Neural crest cell (in vitro differentiated cells): ENCODE measurements around the gene GPRC5C. TPM values are rescaled to one million over a fixed set of nuclear protein-coding genes. Genes with fewer than 3 reads are reported as not detected.

ENCODE experiments used
- DNase-seq: peaks from one replicate; pipeline ENCODE4 v3.0.0; 2021; ENCODE audit warnings: low read depth, mixed read lengths, low spot score
- H3K27ac Mint-ChIP-seq: one replicate; pipeline ENCODE4 v1.8.0; 2021; ENCODE audit warnings: mild to moderate bottlenecking, mixed read lengths; ENCODE audit not compliant: unreplicated experiment
- H3K27me3 Mint-ChIP-seq: 2 replicates; pipeline ENCODE4 v1.8.0; 2021; ENCODE audit warnings: low read depth, mild to moderate bottlenecking, mixed read lengths
- H3K36me3 Mint-ChIP-seq: 2 replicates; pipeline ENCODE4 v1.8.0; 2021; ENCODE audit warnings: low read depth, mild to moderate bottlenecking, mixed read lengths
- H3K4me1 Mint-ChIP-seq: 2 replicates; pipeline ENCODE4 v1.8.0; 2021; ENCODE audit warnings: mixed read lengths
- H3K4me3 Mint-ChIP-seq: one replicate; pipeline ENCODE4 v1.8.0; 2021; ENCODE audit warnings: mild to moderate bottlenecking, mixed read lengths
- H3K9me3 Mint-ChIP-seq: 2 replicates; pipeline ENCODE4 v1.8.0; 2021; ENCODE audit warnings: mixed read lengths
- CTCF ChIP-seq: fragments of 200-600 bp; sonication (generic); conservative IDR thresholded peaks from 2 replicates; pipeline ENCODE4 v1.5.0; 2021; ENCODE audit warnings: antibody characterized with exemption, mild to moderate bottlenecking
- total RNA-seq: library from RNA; stranded (reverse); gene quantifications from 2 replicates; pipeline ENCODE4 v1.2.1, GENCODE V29; 2021

The GPRC5C gene
- total RNA-seq, 1 donor from 2014 or later: 4.6 TPM

GRCh38 chr17:74430706-74431567 lies 951 bp upstream of the GPRC5C start:
- Mint-ChIP-seq H3K36me3 (peaks cover 3% of the 10 kb centered on the region), H3K9me3 (no peaks in the 10 kb centered on the region)
- no peak for DNase-seq

GRCh38 chr17:74432424-74432690 lies 469 bp downstream of the GPRC5C start:
- no peak for DNase-seq
- no peak for TF ChIP-seq CTCF
- no peaks in the 10 kb centered on the region for H3K9me3 Mint-ChIP-seq
- peaks cover 71% of the 10 kb centered on the region for H3K27me3 Mint-ChIP-seq
- H3K4me1 Mint-ChIP-seq: peaks cover 26% of the 10 kb centered on the region
- H3K36me3 Mint-ChIP-seq: peaks cover 3% of the 10 kb centered on the region
- no peak overlapping the region for H3K27ac Mint-ChIP-seq
- H3K4me3 Mint-ChIP-seq: no peak overlapping the region

More at GRCh38 chr17:74430706-74431567, 951 bp upstream of the GPRC5C start:
- peak overlapping the region; percentile 86 for H3K4me3 Mint-ChIP-seq
- TF ChIP-seq CTCF: no peak
- peak overlapping the region; percentile 27 for H3K27ac Mint-ChIP-seq
- peaks cover 69% of the 10 kb centered on the region for H3K27me3 Mint-ChIP-seq
- H3K4me1 Mint-ChIP-seq: peaks cover 30% of the 10 kb centered on the region

GRCh38 chr17:74432766-74433391 lies 991 bp downstream of the GPRC5C start:
- DNase-seq: no peak
- peaks cover 26% of the 10 kb centered on the region for H3K4me1 Mint-ChIP-seq
- peaks cover 70% of the 10 kb centered on the region for H3K27me3 Mint-ChIP-seq
- peak overlapping the region; percentile 79 for H3K4me3 Mint-ChIP-seq
- H3K27ac Mint-ChIP-seq: no peak overlapping the region
- peaks cover 3% of the 10 kb centered on the region for H3K36me3 Mint-ChIP-seq
- no peaks in the 10 kb centered on the region for H3K9me3 Mint-ChIP-seq
- TF ChIP-seq CTCF: no peak

- peaks cover 26% of the 10 kb centered on the region for H3K4me1 Mint-ChIP-seq
- peak overlapping the region; percentile 59 for H3K4me3 Mint-ChIP-seq
- peaks cover 3% of the 10 kb centered on the region for H3K36me3 Mint-ChIP-seq
- no peaks in the 10 kb centered on the region for H3K9me3 Mint-ChIP-seq
- DNase-seq: no peak
- peaks cover 66% of the 10 kb centered on the region for H3K27me3 Mint-ChIP-seq
- TF ChIP-seq CTCF: no peak
- H3K27ac Mint-ChIP-seq: no peak overlapping the region
Measured at GRCh38 chr17:74433421-74434121, 1.7 kb downstream of the GPRC5C start.

- H3K27me3 Mint-ChIP-seq: peaks cover 50% of the 10 kb centered on the region
- no peak overlapping the region for H3K27ac Mint-ChIP-seq
- TF ChIP-seq CTCF: no peak
- H3K36me3 Mint-ChIP-seq: peaks cover 3% of the 10 kb centered on the region
- H3K9me3 Mint-ChIP-seq: no peaks in the 10 kb centered on the region
- H3K4me3 Mint-ChIP-seq: peak overlapping the region; percentile 8
- no peak for DNase-seq
- H3K4me1 Mint-ChIP-seq: peaks cover 14% of the 10 kb centered on the region
Measured at GRCh38 chr17:74435775-74436359, 4.0 kb downstream of the GPRC5C start.
